Lung (tissue), 12 donors: ENCODE results near the gene RERE. TPM values are rescaled to one million over a fixed set of nuclear protein-coding genes. Genes with fewer than 3 reads are reported as not detected.

Experiments
- ATAC-seq: fragments of 200-7000 bp; cut with Tn5 transposase; one replicate; pipeline ENCODE4 v1.9.1; 2020; ENCODE audit warnings: moderate number of reproducible peaks; ENCODE audit not compliant: insufficient read depth, low FRiP score
- DNase-seq, 3 donors: peaks; one replicate each; pipeline ENCODE4 v3.0.0-alpha.2; 2013 to 2017
- H3K27ac ChIP-seq, 2 donors: one replicate each; pipeline ENCODE4 v1.5.1; 2013; ENCODE audit warnings: mild to moderate bottlenecking in 2 of 2, moderate library complexity in 2 of 2, control low read depth in 1 of 2, inconsistent platforms in 1 of 2, low read depth in 1 of 2, low read length in 1 of 2
- H3K27me3 ChIP-seq, 3 donors: one replicate each; pipeline ENCODE4 v1.5.1; 2013; ENCODE audit warnings: low read length in 2 of 3; ENCODE audit not compliant: control insufficient read depth in 3 of 3, insufficient read depth in 3 of 3
- H3K36me3 ChIP-seq, 4 donors: one replicate each; pipeline ENCODE4 v1.5.1; 2013; ENCODE audit warnings: low read length in 4 of 4, mild to moderate bottlenecking in 1 of 4, moderate library complexity in 1 of 4; ENCODE audit not compliant: control insufficient read depth in 4 of 4, insufficient read depth in 4 of 4
- H3K4me1 ChIP-seq, 5 donors: one replicate each; pipeline ENCODE4 v1.5.1; 2013; ENCODE audit warnings: low read length in 5 of 5, mild to moderate bottlenecking in 2 of 5, moderate library complexity in 1 of 5; ENCODE audit not compliant: control insufficient read depth in 5 of 5, insufficient read depth in 5 of 5
- H3K4me3 ChIP-seq: one replicate; pipeline ENCODE4 v1.5.1; 2013; ENCODE audit warnings: mild to moderate bottlenecking, control low read depth, moderate library complexity
- H3K9ac ChIP-seq, 2 donors: one replicate each; pipeline ENCODE4 v1.5.1; 2013; ENCODE audit warnings: low read length in 2 of 2, control low read depth in 1 of 2; ENCODE audit not compliant: insufficient read depth in 1 of 2
- H3K9me3 ChIP-seq, 4 donors: one replicate each; pipeline ENCODE4 v1.5.1; 2013; ENCODE audit warnings: low read length in 3 of 4, mild to moderate bottlenecking in 1 of 4, moderate library complexity in 1 of 4; ENCODE audit not compliant: control insufficient read depth in 4 of 4, insufficient read depth in 3 of 4
- WGBS, 2 donors: extraction: QIAGEN DNeasy Blood & Tissue Kit; methylation state at CpG; one replicate each; pipeline ENCODE4 v1.1.7; 2013; 5-methylcytosine and 5-hydroxymethylcytosine counted together
- polyA plus RNA-seq, 2 donors: library from polyadenylated mRNA; stranded (reverse); fragments of 200-250 nt; gene quantifications; one replicate each; pipeline ENCODE4 v1.2.1, GENCODE V29; 2013
- total RNA-seq, 2 donors: library from RNA; depleted of rRNA in 1 of 2; stranded (reverse); fragments of >200 nt in 1 of 2; gene quantifications; one replicate each; pipeline ENCODE4 v1.2.1, GENCODE V29; 2014 to 2021
- TF ChIP-seq, protein P1 (sequence below): IDR thresholded peaks from 2 replicates; pipeline ENCODE4 v1.5.1; 2012; ENCODE audit warnings: mild to moderate bottlenecking; ENCODE audit errors: control extremely low read depth, extremely low read depth
- donor health status: control.
- donor health status: control.
- donor health status: Bipolar disorder and iron deficiency.
- donor health status: healthy.
- donor health status: DM: yes; HTN: yes; CAD: no.

RERE gene
- total and polyA plus RNA-seq, 4 donors = 21.7 to 207 (median 57.5) TPM

DNA sequence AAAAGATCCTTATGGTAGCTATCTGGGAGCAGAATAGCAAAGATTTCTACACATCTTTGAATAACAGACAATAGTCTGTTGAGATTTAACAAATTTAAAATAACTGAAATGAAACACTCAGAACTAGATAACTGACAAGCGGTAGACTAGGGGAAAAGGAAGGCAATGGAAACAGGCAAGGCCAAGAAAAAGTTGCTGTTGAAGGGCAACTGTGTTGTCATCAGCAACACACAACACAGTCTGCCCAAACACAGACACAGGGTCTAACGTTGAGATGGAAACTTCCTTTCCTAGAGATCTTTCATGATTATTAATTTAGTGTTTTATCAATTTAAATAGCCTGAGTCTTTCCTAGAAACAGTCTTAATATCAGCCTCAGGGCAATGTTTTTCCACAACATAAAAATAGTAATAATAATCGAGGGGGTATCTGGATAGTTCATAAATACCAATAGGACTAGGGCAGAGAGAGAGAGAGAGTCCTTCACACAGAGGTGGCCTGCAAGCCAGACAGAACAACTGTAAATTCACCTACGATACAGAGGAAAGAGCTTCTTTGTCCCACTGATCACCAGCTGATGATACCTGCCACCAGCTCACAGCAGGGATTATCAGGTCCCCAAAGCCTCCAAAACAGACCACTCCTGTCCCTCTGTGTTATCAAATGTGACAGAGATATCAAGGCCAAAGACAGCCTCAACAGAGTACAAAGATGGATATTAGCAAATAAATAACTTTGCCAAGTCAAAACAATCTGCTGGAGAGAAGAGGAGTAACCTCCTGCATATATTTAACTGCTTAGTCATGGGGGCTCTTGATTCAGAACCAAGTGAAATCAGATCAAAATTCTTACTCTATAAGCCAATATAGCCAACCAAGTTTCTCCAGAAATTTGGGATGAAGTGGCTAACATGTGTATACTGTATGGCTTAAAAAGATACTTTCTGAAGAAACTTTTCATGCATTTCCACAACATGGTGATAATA lies 254.3 kb downstream of the RERE start:
- no peaks in the 10 kb centered on the region for H3K27me3 ChIP-seq
- ATAC-seq = no peak
- TF ChIP-seq, protein P1, sequence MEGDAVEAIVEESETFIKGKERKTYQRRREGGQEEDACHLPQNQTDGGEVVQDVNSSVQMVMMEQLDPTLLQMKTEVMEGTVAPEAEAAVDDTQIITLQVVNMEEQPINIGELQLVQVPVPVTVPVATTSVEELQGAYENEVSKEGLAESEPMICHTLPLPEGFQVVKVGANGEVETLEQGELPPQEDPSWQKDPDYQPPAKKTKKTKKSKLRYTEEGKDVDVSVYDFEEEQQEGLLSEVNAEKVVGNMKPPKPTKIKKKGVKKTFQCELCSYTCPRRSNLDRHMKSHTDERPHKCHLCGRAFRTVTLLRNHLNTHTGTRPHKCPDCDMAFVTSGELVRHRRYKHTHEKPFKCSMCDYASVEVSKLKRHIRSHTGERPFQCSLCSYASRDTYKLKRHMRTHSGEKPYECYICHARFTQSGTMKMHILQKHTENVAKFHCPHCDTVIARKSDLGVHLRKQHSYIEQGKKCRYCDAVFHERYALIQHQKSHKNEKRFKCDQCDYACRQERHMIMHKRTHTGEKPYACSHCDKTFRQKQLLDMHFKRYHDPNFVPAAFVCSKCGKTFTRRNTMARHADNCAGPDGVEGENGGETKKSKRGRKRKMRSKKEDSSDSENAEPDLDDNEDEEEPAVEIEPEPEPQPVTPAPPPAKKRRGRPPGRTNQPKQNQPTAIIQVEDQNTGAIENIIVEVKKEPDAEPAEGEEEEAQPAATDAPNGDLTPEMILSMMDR = no peak
- no peak overlapping the region for H3K9ac ChIP-seq
- DNase-seq = no peak
- peak overlapping the region in 1 of 2 donors; percentile 14 for H3K27ac ChIP-seq
- H3K4me1 ChIP-seq = peaks cover 0 to 24% (median 7%) of the 10 kb centered on the region in 5 donors
- 60 to 74% methylated on average over 4 of the region's 4 CpGs for WGBS, 2 donors
- no peak overlapping the region for H3K4me3 ChIP-seq
- H3K9me3 ChIP-seq = no peaks in the 10 kb centered on the region
- H3K36me3 ChIP-seq = no peaks in the 10 kb centered on the region

DNA sequence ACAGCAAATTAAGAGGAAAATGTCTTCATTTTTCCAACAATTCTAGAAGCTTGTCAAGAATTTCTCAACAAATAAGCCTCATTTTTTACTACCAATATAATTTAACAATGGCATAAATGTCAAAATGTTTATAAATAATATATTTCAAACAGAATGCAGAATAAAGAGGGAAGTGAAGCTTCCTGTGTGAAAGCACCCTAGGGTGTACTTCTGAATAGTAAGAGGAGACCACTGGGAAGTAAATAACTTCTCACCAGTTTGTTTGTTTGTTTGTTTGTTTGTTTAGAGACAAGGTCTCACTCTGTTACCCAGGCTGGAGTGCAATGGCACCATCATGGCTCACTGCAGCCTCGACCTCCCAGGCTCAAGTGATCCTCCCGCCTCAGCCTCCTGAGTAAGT lies 255.2 kb downstream of the RERE start:
- WGBS, 2 donors = 97% methylated on average over 2 of the region's 2 CpGs
- Histone ChIP-seq H3K27me3 (no peaks in the 10 kb centered on the region), H3K27ac (no peak overlapping the region), H3K9ac (no peak overlapping the region), H3K9me3 (no peaks in the 10 kb centered on the region), H3K36me3 (no peaks in the 10 kb centered on the region), H3K4me1 (peaks cover 0 to 15% (median 3%) of the 10 kb centered on the region in 5 donors), H3K4me3 (no peak overlapping the region)
- no peak for ATAC-seq
- TF ChIP-seq, protein P1 = no peak
- DNase-seq = no peak

DNA sequence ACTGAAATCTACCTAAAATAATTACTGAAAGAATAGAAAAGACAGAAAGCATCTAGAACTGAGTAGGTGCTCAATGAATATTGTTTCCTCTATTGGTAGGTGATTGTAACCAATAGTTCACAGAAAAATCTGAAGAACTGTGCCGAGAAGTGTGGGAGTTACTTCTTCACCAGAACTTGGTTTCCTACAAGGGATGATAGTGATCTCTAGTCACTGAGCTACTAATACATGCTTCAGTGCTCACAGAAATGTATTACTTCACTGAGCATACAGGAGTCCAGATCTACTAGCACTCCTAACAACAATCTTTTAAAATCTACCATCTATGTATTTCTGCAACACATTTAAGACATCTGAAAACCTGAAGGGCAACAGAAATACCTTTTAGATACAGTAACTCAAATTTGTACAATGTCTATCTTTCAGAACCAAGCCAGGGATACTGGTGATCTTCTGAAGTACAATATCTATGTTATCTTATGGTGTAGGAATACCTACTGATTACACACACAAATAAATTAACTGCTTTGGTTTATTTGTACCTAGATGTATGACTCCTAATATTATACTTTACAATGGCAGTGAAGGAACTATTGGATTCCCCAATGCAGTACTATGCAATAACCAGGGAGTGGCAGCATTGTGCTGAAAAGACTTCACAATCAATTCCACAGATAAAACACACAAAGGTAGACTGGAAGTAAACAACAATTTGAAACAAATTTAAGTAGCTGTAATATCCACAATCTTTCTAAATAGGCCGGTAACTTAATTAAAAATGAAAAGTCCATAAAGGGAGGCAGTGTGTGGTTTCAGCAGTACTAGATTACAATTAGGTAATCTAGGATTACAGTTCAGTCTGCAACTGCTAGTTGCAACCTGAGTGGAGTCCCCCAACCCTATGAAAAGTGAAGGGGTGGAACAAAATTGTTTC lies 256.6 kb downstream of the RERE start:
- Histone ChIP-seq H3K9ac (no peak overlapping the region), H3K27ac (no peak overlapping the region), H3K36me3 (no peaks in the 10 kb centered on the region), H3K9me3 (no peaks in the 10 kb centered on the region), H3K4me3 (no peak overlapping the region), H3K4me1 (peaks cover 0 to 11% (median 1%) of the 10 kb centered on the region in 5 donors), H3K27me3 (no peaks in the 10 kb centered on the region)
- 30 to 40% methylated on average over 2 of the region's 2 CpGs for WGBS, 2 donors
- DNase-seq (peak in 2 of 3 donors; percentile 68 to 72), ATAC-seq (no peak)
- TF ChIP-seq, protein P1 = peak; percentile 93
